ENCODE data around the gene HMGXB4. TPM values are rescaled to one million over a fixed set of nuclear protein-coding genes. Genes with fewer than 3 reads are reported as not detected.

HMGXB4 gene
- total RNA-seq, 1 donor from 2014 or later, result 21.4 TPM

- DNase-seq (ENCODE audit: low spot score), result no peak
- Mint-ChIP-seq H3K27ac (ENCODE audit: unreplicated experiment) (no peak overlapping the region), H3K4me3 (ENCODE audit: unreplicated experiment) (no peak overlapping the region), H3K36me3 (ENCODE audit: low read depth, unreplicated experiment) (peaks cover 5% of the 10 kb centered on the region), H3K9me3 (ENCODE audit: unreplicated experiment) (no peaks in the 10 kb centered on the region), H3K27me3 (ENCODE audit: unreplicated experiment) (peaks cover 3% of the 10 kb centered on the region), H3K4me1 (ENCODE audit: unreplicated experiment) (no peaks in the 10 kb centered on the region)
- no peak for TF ChIP-seq CTCF (IDR thresholded peaks at IDR 0.05; ENCODE audit: unreplicated experiment)
Observed at GRCh38 chr22:35343664-35344550, 86.6 kb downstream of the HMGXB4 start.

- H3K27ac Mint-ChIP-seq (ENCODE audit: unreplicated experiment), result no peak overlapping the region
- no peak for DNase-seq (ENCODE audit: low spot score)
- no peaks in the 10 kb centered on the region for H3K9me3 Mint-ChIP-seq (ENCODE audit: unreplicated experiment)
- no peak for TF ChIP-seq CTCF (IDR thresholded peaks at IDR 0.05; ENCODE audit: unreplicated experiment)
- peaks cover 3% of the 10 kb centered on the region for H3K27me3 Mint-ChIP-seq (ENCODE audit: unreplicated experiment)
- peaks cover 1% of the 10 kb centered on the region for H3K36me3 Mint-ChIP-seq (ENCODE audit: low read depth, unreplicated experiment)
- H3K4me3 Mint-ChIP-seq (ENCODE audit: unreplicated experiment), result no peak overlapping the region
- no peaks in the 10 kb centered on the region for H3K4me1 Mint-ChIP-seq (ENCODE audit: unreplicated experiment)
Observed at GRCh38 chr22:35344956-35345690, 87.8 kb downstream of the HMGXB4 start.

Small RNA genes lying within 50 kb of the gene (microRNA-seq; reads per million reads assigned to microRNA genes)
- gene MIR3909 (ENCODE audit: unreplicated experiment) (10.6 reads per million, percentile 59 among the genes with 10 or more reads in this experiment), gene MIR6069 (ENCODE audit: unreplicated experiment) (not detected)

Other genes with a start within 250 kb of the HMGXB4 start
- gene ISX, start 191.3 kb upstream of the HMGXB4 start, total RNA-seq (ENCODE audit: unreplicated experiment), result not detected
- 32.0 TPM for gene TOM1, start 42.4 kb downstream of the HMGXB4 start, total RNA-seq (ENCODE audit: unreplicated experiment)
- gene HMOX1, start 123.6 kb downstream of the HMGXB4 start, total RNA-seq (ENCODE audit: unreplicated experiment), result 17.5 TPM
- gene MCM5, start 142.6 kb downstream of the HMGXB4 start, total RNA-seq (ENCODE audit: unreplicated experiment), result 80.9 TPM